Liver (tissue), 9 donors: Measurements from ENCODE around the gene ACSS1. TPM values are rescaled to one million over a fixed set of nuclear protein-coding genes. Genes with fewer than 3 reads are reported as not detected.

ENCODE experiments used
- DNase-seq: peaks from one replicate; pipeline ENCODE4 v3.0.0-alpha.2; 2017; ENCODE audit warnings: low spot score
- H3K27ac ChIP-seq, 2 donors: one replicate each; pipeline ENCODE4 v1.7.0; 2013; ENCODE audit warnings: inconsistent platforms in 2 of 2, low read length in 2 of 2, control low read depth in 1 of 2, low read depth in 1 of 2, mild to moderate bottlenecking in 1 of 2
- H3K27me3 ChIP-seq, 4 donors: one replicate each; pipeline versions ENCODE4 v1.6.1 to v1.7.0; 2013; ENCODE audit warnings: low read length in 3 of 4, inconsistent platforms in 1 of 4, mild to moderate bottlenecking in 1 of 4, moderate library complexity in 1 of 4; ENCODE audit not compliant: control insufficient read depth in 4 of 4, insufficient read depth in 4 of 4
- H3K36me3 ChIP-seq, 4 donors: one replicate each; pipeline versions ENCODE4 v1.6.1 to v1.7.0; 2013; ENCODE audit warnings: low read length in 3 of 4, mild to moderate bottlenecking in 3 of 4, low read depth in 1 of 4, moderate library complexity in 1 of 4; ENCODE audit not compliant: control insufficient read depth in 4 of 4, insufficient read depth in 3 of 4
- H3K4me1 ChIP-seq, 4 donors: one replicate each; pipeline versions ENCODE4 v1.6.1 to v1.7.0; 2013; ENCODE audit warnings: low read length in 3 of 4, mild to moderate bottlenecking in 3 of 4, moderate library complexity in 1 of 4; ENCODE audit not compliant: control insufficient read depth in 4 of 4, insufficient read depth in 4 of 4
- H3K4me3 ChIP-seq, 3 donors: one replicate each; pipeline versions ENCODE4 v1.6.1 to v1.7.0; 2013; ENCODE audit warnings: low read length in 3 of 3, control low read depth in 1 of 3, low read depth in 1 of 3, mild to moderate bottlenecking in 1 of 3
- H3K9ac ChIP-seq, 2 donors: one replicate each; pipeline ENCODE4 v1.7.0; 2013; ENCODE audit warnings: low read length in 2 of 2, mild to moderate bottlenecking in 2 of 2, moderate library complexity in 2 of 2, control low read depth in 1 of 2, low read depth in 1 of 2
- H3K9me3 ChIP-seq, 4 donors: one replicate each; pipeline versions ENCODE4 v1.6.1 to v1.7.0; 2013; ENCODE audit warnings: low read length in 3 of 4; ENCODE audit not compliant: control insufficient read depth in 4 of 4
- FOXA1 ChIP-seq: IDR thresholded peaks from 2 replicates; pipeline ENCODE4 v1.6.1; 2016; ENCODE audit warnings: antibody characterized with exemption
- FOXA2 ChIP-seq: IDR thresholded peaks from 2 replicates; pipeline ENCODE4 v1.6.1; 2016; ENCODE audit warnings: antibody characterized with exemption
- GABPA ChIP-seq, 2 donors: IDR thresholded peaks in 1 of 2; conservative IDR thresholded peaks in 1 of 2; 2 replicates each; pipeline ENCODE4 v1.6.1; 2016; ENCODE audit warnings: antibody characterized with exemption in 2 of 2, mild to moderate bottlenecking in 1 of 2, moderate library complexity in 1 of 2
- HNF4A ChIP-seq, 2 donors: conservative IDR thresholded peaks; 2 replicates each; pipeline ENCODE4 v1.6.1; 2016; ENCODE audit warnings: antibody characterized with exemption in 2 of 2, mild to moderate bottlenecking in 2 of 2
- HNF4G ChIP-seq: IDR thresholded peaks from 2 replicates; pipeline ENCODE4 v1.6.1; 2016; ENCODE audit warnings: antibody characterized with exemption
- NR2F2 ChIP-seq: IDR thresholded peaks from 2 replicates; pipeline ENCODE4 v1.6.1; 2016; ENCODE audit warnings: antibody characterized with exemption
- RXRA ChIP-seq, 2 donors: IDR thresholded peaks; 2 replicates each; pipeline ENCODE4 v1.6.1; 2017 to 2018; ENCODE audit warnings: antibody characterized with exemption in 2 of 2, mild to moderate bottlenecking in 1 of 2
- SP1 ChIP-seq: IDR thresholded peaks from 2 replicates; pipeline ENCODE4 v1.6.1; 2018; ENCODE audit warnings: antibody characterized with exemption, mild to moderate bottlenecking
- TAF1 ChIP-seq: conservative IDR thresholded peaks from 2 replicates; pipeline ENCODE4 v1.6.1; 2016; ENCODE audit warnings: antibody characterized with exemption, mild to moderate bottlenecking
- YY1 ChIP-seq: IDR thresholded peaks from 2 replicates; pipeline ENCODE4 v1.6.1; 2016; ENCODE audit warnings: antibody characterized with exemption, mild to moderate bottlenecking
- WGBS: extraction: QIAGEN DNeasy Blood & Tissue Kit; methylation state at CpG from one replicate; pipeline ENCODE4 v1.1.7; 2013; 5-methylcytosine and 5-hydroxymethylcytosine counted together
- polyA plus RNA-seq, 2 donors: library from polyadenylated mRNA; stranded (reverse) in 1 of 2; unstranded in 1 of 2; fragments of 200-250 nt in 1 of 2; fragments of >200 nt in 1 of 2; fragmentation: Nextera tagmentation in 1 of 2; extraction: Ambion mirVana in 1 of 2; gene quantifications; one replicate each; pipeline versions ENCODE4 v1.2.1 to v1.2.3, GENCODE V29; 2013 to 2015
- total RNA-seq, 2 donors: library from RNA; depleted of rRNA; stranded (reverse); fragments of >200 nt; gene quantifications; one replicate each; pipeline ENCODE4 v1.2.3, GENCODE V29; 2014
- TF ChIP-seq, protein P1 (sequence below): IDR thresholded peaks from 2 replicates; pipeline ENCODE4 v1.6.1; 2016; ENCODE audit warnings: antibody characterized with exemption, mild to moderate bottlenecking
- TF ChIP-seq, protein P2 (sequence below): IDR thresholded peaks from 2 replicates; pipeline ENCODE4 v1.6.1; 2016; ENCODE audit warnings: antibody characterized with exemption
- TF ChIP-seq, protein P3 (sequence below): fragments of 150-350 bp; IDR thresholded peaks from 2 replicates; pipeline ENCODE4 v1.5.1; 2017; ENCODE audit warnings: improper control_type of control experiment, low read depth, low read length; ENCODE audit not compliant: missing input control
- TF ChIP-seq, protein P4 (sequence below): IDR thresholded peaks from 2 replicates; pipeline ENCODE4 v1.6.1; 2016; ENCODE audit warnings: antibody characterized with exemption
- donor health status: healthy.
- donor health status: healthy.
- donor health status: healthy.
- donor health status: healthy.
- donor health status: healthy.

The ACSS1 gene
- total and polyA plus RNA-seq, 4 donors, result 5.3 to 87.5 (median 22.1) TPM

DNA sequence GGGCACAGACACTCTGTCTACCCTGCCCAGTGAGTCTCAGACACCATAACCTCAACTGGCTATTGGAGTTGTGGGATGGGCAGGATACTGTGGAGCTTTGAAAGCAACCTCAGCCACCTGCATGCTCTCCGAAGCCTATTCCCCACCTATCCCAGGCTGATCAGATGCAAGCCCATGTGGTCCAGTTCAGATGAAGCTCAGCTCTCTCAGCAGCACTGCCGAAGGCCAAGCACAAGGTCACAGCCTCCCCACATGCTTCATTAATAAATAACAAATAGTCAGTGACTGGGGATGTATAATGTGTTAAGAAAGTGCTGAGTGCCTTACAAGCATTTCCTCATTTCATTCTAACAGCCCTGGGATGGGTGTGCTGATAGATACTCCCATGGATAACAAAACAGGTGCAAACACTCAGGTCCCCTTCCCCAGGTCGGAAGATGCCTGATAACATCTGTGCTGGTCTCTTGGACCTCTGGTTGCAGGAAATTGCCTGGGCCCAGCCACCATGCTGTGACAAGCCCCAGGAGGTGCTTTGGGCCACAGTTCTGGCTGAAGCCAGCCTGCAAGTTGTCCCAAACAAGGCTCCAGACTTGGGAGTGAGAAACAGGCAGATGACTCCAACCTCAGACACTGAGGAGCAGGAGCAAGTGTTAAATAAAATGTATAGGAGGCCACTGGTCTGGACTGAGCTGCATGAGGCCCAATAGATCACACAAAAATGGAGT lies 3.7 kb downstream of the ACSS1 start:
- TF ChIP-seq, protein P1, sequence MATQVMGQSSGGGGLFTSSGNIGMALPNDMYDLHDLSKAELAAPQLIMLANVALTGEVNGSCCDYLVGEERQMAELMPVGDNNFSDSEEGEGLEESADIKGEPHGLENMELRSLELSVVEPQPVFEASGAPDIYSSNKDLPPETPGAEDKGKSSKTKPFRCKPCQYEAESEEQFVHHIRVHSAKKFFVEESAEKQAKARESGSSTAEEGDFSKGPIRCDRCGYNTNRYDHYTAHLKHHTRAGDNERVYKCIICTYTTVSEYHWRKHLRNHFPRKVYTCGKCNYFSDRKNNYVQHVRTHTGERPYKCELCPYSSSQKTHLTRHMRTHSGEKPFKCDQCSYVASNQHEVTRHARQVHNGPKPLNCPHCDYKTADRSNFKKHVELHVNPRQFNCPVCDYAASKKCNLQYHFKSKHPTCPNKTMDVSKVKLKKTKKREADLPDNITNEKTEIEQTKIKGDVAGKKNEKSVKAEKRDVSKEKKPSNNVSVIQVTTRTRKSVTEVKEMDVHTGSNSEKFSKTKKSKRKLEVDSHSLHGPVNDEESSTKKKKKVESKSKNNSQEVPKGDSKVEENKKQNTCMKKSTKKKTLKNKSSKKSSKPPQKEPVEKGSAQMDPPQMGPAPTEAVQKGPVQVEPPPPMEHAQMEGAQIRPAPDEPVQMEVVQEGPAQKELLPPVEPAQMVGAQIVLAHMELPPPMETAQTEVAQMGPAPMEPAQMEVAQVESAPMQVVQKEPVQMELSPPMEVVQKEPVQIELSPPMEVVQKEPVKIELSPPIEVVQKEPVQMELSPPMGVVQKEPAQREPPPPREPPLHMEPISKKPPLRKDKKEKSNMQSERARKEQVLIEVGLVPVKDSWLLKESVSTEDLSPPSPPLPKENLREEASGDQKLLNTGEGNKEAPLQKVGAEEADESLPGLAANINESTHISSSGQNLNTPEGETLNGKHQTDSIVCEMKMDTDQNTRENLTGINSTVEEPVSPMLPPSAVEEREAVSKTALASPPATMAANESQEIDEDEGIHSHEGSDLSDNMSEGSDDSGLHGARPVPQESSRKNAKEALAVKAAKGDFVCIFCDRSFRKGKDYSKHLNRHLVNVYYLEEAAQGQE, result no peak
- TF ChIP-seq YY1 (no peak), FOXA2 (no peak), SP1 (no peak), HNF4G (no peak), NR2F2 (no peak), HNF4A (conservative IDR thresholded peaks at IDR 0.05) (no peak), TAF1 (no peak), FOXA1 (no peak)
- TF ChIP-seq, protein P2, sequence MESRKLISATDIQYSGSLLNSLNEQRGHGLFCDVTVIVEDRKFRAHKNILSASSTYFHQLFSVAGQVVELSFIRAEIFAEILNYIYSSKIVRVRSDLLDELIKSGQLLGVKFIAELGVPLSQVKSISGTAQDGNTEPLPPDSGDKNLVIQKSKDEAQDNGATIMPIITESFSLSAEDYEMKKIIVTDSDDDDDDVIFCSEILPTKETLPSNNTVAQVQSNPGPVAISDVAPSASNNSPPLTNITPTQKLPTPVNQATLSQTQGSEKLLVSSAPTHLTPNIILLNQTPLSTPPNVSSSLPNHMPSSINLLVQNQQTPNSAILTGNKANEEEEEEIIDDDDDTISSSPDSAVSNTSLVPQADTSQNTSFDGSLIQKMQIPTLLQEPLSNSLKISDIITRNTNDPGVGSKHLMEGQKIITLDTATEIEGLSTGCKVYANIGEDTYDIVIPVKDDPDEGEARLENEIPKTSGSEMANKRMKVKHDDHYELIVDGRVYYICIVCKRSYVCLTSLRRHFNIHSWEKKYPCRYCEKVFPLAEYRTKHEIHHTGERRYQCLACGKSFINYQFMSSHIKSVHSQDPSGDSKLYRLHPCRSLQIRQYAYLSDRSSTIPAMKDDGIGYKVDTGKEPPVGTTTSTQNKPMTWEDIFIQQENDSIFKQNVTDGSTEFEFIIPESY, result no peak
- TF ChIP-seq, protein P3, sequence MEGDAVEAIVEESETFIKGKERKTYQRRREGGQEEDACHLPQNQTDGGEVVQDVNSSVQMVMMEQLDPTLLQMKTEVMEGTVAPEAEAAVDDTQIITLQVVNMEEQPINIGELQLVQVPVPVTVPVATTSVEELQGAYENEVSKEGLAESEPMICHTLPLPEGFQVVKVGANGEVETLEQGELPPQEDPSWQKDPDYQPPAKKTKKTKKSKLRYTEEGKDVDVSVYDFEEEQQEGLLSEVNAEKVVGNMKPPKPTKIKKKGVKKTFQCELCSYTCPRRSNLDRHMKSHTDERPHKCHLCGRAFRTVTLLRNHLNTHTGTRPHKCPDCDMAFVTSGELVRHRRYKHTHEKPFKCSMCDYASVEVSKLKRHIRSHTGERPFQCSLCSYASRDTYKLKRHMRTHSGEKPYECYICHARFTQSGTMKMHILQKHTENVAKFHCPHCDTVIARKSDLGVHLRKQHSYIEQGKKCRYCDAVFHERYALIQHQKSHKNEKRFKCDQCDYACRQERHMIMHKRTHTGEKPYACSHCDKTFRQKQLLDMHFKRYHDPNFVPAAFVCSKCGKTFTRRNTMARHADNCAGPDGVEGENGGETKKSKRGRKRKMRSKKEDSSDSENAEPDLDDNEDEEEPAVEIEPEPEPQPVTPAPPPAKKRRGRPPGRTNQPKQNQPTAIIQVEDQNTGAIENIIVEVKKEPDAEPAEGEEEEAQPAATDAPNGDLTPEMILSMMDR, result no peak
- TF ChIP-seq, protein P4, sequence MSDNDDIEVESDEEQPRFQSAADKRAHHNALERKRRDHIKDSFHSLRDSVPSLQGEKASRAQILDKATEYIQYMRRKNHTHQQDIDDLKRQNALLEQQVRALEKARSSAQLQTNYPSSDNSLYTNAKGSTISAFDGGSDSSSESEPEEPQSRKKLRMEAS, result no peak
- Histone ChIP-seq H3K9me3 (no peaks in the 10 kb centered on the region), H3K4me1 (peaks cover 5 to 45% (median 24%) of the 10 kb centered on the region in 4 donors), H3K9ac (no peak overlapping the region), H3K27me3 (no peaks in the 10 kb centered on the region), H3K4me3 (no peak overlapping the region), H3K36me3 (no peaks in the 10 kb centered on the region), H3K27ac (peak overlapping the region in 1 of 2 donors; percentile 33)
- WGBS, result 76% methylated on average over 3 of the region's 3 CpGs
- DNase-seq, result no peak

DNA sequence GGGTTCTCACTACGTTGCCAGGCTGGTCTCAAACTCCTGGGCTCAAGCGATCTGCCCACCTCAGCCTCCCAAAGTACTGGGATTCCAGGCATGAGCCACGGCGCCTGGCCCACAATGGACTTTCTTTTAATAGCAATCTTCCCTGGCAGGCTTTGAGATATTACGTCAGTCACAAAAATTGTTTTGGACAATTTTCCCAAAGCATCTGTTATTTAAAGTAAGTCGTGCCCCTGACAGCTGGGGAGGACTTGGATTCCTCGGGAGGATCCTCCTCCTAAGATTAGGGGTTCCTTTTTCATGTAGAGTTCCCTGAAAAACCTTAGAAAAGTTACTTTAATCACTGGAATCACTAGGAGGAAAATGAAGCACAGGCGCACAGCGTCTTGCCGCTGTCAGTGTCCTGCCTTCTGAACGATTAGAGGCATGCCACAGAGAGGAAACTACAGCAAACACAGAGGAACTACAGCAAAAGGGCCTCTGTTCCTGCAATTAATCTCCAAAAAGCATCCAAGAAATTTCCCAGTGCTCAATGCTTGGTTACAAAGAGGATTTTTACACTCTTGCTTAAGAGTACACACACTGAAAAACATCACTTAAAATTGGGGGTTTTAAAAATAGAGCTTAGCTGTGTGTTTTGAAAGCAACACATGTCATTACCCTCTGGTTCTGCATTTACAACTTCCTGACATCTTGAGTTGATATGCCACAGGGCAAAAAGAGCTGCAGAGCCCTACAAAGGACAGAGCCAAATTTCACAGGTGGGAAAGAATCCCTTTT lies 4.5 kb downstream of the ACSS1 start:
- Histone ChIP-seq H3K27ac (peak overlapping the region; percentile 33 to 51), H3K4me3 (no peak overlapping the region), H3K4me1 (peaks cover 5 to 46% (median 23%) of the 10 kb centered on the region in 4 donors), H3K27me3 (no peaks in the 10 kb centered on the region), H3K36me3 (no peaks in the 10 kb centered on the region), H3K9ac (peak overlapping the region in 1 of 2 donors; percentile 11), H3K9me3 (no peaks in the 10 kb centered on the region)
- DNase-seq, result no peak
- WGBS, result 72% methylated on average over 11 of the region's 11 CpGs
- TF ChIP-seq YY1, result no peak
- peak; percentile 40 for TF ChIP-seq NR2F2
- TF ChIP-seq TAF1, result no peak
- TF ChIP-seq, protein P1, result peak; percentile 21
- TF ChIP-seq GABPA (IDR thresholded peaks at IDR 0.05 in 1 of 2, conservative IDR thresholded peaks at IDR 0.05 in 1 of 2), result no peak
- TF ChIP-seq RXRA (IDR thresholded peaks at IDR 0.05), result no peak
